ENCODE results near the gene RNASE13.
"Not testable (repeated sequence)": the region's sequence is repeated elsewhere in the genome, so short reads cannot be mapped to it uniquely, and the experiment has no call there.

Gene RNASE13

GRCh38 chr14:21041676-21042433 lies 7.2 kb upstream of the RNASE13 start, which contains the start of gene RNASE7:
Gene RNASE7 (plus strand): TSS chr14:21042362. CDS start chr14:21042993, 631 bp downstream.
- no peak for DNase-seq (ENCODE audit: low read depth)

- DNase-seq (ENCODE audit: low read depth), result not testable (repeated sequence)
These were observed 6.3 kb upstream of the RNASE13 start for GRCh38 chr14:21040941-21041340.

DNA sequence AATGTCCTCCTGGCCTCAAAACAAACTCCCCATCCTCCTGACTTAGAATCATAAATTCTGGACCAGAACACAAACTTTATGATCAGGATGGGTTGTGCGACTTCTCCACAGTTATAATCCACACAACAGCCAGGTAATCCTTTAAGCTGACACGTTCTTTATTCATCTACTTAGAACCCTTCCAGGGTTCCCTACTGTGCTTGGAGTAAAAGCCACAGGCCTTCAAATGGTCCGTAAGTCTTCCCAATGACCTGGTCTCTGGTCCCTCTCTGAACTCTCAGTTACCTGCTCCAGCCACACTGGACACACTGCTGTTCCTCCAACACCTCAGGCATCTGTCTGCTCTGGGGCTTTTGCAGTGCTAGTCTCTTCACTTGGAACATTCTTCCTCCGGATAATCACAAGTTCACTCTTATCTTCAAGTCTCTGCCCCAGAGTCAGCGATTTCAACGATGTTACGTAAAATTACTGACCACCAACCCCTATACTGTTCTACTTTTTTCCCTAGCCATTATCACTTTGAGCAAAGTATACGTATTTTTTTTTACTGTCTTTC lies 5.8 kb upstream of the RNASE13 start:
- no peak for DNase-seq (ENCODE audit: low read depth)

DNA sequence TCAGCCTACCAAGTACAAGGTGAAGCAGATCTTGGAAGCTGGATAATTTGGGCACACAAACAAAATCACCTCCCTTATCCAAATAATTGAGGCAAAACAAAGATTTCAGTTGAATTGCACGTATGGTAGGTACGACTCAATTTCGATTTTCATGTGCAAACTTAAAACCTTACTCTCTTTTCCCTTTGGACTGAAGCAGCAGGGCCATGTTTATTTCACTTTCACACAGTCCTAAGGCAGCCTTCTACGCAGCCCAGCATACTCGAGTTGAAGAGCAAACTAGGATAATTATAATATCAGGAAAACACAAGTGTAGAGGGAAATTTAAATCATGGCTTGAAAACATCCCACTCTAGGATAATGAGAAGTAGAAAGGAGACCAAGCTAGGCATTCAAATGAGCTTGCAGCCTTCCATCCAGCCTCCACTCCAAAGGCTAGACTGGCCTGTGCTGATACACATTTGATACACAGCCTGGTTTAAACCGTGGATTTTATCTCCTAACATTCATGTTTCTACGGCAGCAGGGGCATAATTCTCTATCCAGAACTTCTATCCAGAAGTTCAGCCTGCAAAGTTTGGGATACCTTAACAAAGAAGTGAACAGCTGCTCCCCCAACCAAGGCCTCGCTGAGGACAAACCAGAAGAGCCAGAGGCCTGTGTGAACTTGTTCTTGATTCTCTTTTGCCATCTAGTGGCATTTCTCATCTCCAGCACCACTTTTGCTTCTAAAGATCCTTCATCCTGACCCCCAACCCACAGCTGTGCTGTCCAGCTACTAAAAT lies 5.2 kb upstream of the RNASE13 start:
- no peak for DNase-seq (ENCODE audit: low read depth)

GRCh38 chr14:21038441-21039422 lies 4.1 kb upstream of the RNASE13 start:
- DNase-seq (ENCODE audit: low read depth), result no peak

DNA sequence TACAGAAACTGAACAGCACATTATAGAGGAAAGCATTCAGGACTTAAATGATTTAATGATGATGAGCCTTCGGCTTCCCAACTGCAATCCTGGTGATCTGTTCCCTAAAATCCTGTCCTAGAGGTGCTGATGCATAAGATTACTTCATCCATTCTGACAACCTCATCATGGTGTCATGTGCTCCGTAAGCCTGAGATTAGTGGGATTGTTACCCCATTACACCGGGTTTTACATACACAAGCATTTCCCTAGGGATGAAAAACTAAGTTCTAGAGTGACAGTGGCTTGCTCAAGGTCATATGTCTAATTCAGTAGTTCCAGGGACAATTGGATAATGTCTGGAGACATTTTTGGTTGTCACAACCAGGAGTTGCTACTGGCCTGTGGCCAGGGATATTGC lies 2.5 kb upstream of the RNASE13 start:
- no peak for DNase-seq (ENCODE audit: low read depth)

DNA sequence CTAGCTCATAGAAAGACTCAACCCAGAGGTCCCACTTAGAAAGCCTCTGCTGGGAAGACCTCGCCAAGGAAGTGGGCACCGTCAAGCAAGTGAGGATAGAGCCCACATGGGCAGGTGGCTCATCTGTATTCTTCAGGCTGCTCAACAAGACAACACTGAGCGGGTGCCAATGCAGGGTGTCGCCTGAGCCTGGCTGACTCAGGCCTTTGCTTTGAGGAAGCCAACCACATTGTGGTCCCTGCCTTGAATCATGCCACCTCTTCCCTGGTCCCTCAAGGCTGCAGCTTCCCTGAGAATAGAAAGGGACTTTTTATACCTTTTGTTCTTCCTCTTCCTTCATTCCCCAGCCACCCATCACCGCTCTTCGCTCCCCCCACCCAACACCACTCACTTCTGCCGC lies 2.1 kb upstream of the RNASE13 start:
- DNase-seq (ENCODE audit: low read depth), result no peak

GRCh38 chr14:21033133-21033698 lies 1.4 kb downstream of the RNASE13 start:
- no peak for DNase-seq (ENCODE audit: low read depth)

- DNase-seq (ENCODE audit: low read depth), result no peak
These were observed 2.1 kb downstream of the RNASE13 start for GRCh38 chr14:21032326-21033132.

DNA sequence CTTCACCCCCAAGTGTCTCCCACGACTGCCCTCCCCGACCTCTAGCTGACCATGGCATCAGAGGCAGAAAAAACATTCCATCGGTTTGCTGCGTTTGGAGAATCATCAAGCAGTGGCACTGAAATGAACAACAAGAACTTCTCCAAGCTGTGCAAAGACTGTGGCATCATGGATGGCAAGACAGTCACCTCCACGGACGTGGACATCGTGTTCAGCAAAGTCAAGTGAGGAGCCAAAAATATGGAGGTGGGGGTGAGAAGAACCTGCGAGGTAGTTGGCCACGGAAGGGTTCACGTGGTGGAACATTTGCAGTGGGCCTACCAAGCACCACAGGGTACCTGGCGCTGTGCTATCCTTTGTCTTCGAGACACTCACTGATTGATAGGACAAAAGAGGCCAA lies 4.1 kb downstream of the RNASE13 start:
- DNase-seq (ENCODE audit: low read depth), result no peak

GRCh38 chr14:21029917-21030316 lies 4.7 kb downstream of the RNASE13 start, which contains the start of gene TPPP2:
Gene TPPP2 (plus strand): TSS chr14:21030217. CDS start chr14:21030582, 365 bp downstream.
- DNase-seq (ENCODE audit: low read depth), result no peak

- no peak for DNase-seq (ENCODE audit: low read depth)
These were observed 7.7 kb downstream of the RNASE13 start for GRCh38 chr14:21026988-21027315.

DNA sequence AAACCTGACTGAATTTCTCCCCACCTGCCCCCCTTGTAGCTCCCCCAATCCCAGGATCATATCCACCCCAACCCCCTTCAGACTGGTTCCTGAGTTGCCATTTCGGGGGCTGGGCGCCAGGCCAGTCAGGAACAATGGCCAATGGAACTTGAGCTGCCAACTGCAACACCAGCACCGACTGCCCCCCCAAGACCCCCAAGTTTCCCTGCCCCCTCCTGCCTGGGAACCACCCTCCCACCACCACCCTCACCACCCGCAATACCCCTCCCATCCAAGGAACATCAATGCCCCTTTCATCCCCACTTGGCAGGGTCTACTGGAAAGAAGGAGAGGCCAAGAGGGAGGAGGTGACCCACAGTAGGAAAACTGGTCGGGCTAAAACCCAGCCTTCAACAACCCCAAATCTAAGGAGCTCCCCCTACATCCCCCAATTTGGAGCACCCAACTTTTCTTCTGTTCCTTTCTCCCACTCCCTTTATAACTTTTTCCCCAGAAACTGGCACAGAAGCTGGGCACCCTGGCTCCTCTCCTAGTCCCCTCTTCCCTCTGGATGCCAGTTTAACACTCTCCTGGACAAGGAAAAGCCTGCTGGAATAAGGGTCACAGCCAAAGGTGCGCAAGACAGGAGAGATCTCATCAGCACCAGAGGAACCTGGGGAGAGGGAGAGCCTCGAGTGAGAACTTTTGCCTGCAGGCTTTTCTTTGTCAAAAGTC lies 8.2 kb downstream of the RNASE13 start:
- DNase-seq (ENCODE audit: low read depth), result no peak

DNA sequence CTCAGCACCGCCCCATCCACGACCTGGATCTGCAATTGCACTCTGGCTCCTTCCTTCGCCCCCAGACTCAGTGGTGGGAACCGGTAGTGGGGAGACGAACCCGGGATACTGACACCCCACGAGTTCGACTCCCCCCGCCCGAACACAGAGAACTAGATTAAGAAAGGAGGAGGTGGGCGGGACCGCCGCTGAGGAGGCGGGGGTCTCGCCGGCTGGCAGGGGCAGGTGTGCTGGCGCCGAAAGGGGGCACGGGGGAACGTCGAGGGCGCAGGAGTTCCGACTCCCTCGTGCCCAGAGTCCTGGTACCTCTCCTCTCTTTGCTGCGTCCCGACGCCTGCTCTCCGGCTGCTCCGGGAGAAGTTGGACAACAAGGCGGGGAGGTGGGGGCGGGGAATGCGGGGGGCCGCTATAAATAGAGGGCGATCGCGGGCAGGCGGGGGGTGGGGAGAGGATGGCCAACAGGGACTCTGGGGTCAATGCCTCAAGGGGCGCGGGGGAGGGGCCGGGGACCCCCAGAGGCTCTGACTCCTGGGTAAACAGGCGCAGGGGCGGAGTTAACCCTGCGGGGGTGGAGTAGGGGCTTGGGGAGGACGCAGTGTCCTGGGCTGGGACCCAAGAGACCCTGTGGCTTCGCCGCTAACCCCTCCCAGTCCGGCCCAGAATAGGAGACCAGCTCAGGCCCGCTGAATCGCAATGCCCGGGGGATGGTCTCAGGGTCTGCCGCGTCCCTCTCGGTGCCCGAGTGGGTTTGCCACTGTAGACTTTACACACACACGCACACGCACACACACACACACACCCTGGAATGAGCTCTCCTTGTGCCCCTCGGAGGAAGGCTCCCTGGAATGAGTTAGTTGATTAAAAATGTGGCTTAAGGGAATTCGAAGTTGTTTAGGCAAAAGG lies 9.0 kb downstream of the RNASE13 start:
- no peak for DNase-seq (ENCODE audit: low read depth)

- DNase-seq (ENCODE audit: low read depth), result peak; percentile 68
These were observed 9.8 kb downstream of the RNASE13 start, which contains the start of gene NDRG2 for GRCh38 chr14:21024585-21025370. Gene NDRG2 (minus strand): TSS chr14:21025061. CDS start chr14:21023315, 1,746 bp downstream.

GRCh38 chr14:21023817-21024584 lies 10.6 kb downstream of the RNASE13 start:
- no peak for DNase-seq (ENCODE audit: low read depth)

DNA sequence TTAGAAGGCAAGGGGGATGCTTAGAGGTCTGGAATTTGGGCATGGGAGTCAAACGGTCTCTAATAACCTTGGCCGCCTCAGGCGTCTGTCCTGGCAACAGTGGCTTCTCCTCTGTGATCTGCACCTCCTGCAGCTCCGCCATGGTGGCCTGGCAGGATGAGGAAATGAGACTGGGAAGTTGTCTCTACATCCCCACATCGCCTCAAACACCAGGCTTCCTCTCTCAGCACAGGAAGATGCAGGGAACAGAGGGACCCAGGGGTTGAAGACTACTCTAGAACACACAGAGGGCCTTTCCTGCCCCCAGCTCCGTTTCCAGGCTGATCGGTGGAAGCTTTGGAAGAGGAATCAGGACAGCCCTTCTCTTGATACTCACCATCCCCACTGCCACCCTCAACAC lies 11.4 kb downstream of the RNASE13 start:
- no peak for DNase-seq (ENCODE audit: low read depth)
